CD4-positive, alpha-beta T cell treated with Interleukin-15 for 4 hours (primary cell): Measurements from ENCODE around the gene PKD2L2.
"Not testable (repeated sequence)": the region's sequence is repeated elsewhere in the genome, so short reads cannot be mapped to it uniquely, and the experiment has no call there.

ENCODE experiments used
- DNase-seq: peaks from one replicate; pipeline ENCODE4 v3.0.0-alpha.2; 2020; ENCODE audit warnings: low spot score

PKD2L2 gene

DNA sequence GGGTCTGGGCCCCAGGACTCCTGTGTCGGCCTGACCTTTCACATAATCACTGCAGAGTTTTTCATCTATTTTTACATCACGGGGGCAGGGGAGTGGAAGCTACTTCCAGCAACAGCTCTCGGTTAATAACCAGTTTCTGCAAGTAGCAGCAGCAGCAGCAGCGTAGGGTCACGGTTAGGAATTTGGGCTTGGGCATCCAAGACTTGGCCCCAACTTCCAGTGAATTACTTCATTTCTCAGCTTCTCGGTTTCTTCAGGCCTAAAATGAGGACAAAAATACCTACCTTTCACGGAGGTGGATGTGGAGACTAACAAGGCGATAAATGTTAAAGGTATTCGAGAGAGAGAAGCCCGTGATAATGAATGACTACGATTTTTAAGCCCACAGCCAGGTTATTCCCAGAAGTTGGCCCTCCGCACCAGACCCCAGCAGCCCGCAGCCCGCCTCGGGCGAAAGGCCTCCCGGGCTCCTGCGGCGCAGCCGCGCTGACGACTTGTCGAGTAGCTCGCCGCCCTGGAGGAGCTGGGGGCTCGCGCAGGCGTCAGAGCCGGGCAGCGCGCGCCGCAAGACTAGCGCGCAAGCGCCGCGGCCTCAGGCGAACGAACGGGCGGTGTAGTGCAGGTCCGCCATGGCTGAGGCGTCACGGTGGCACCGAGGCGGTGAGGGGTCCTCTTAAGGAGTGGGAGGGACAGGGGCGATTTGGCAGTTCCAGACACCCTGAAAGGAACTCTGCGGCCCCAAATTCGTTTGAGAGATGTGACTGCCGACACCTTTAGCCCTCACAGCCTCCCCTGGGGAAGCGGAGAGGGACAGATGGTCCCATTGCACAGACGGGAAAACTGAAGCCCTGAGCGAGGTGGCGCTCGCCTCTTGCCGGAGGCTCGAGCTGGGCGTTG is at the start of gene PKD2L2:
Gene PKD2L2, plus strand, starts transcription at position 595 of the 897 bp plus-strand sequence. Its CDS starts 35 bp downstream, at position 630.
- peak; percentile 85 for DNase-seq

GRCh38 chr5:137842296-137842695 is 47.0 kb upstream of the PKD2L2 start:
- no peak for DNase-seq

- no peak for DNase-seq
These were observed 45.5 kb upstream of the PKD2L2 start for GRCh38 chr5:137843676-137844299.

GRCh38 chr5:137845472-137845871 is 43.8 kb upstream of the PKD2L2 start:
- no peak for DNase-seq

GRCh38 chr5:137847687-137848086 is 41.6 kb upstream of the PKD2L2 start:
- DNase-seq: no peak

DNA sequence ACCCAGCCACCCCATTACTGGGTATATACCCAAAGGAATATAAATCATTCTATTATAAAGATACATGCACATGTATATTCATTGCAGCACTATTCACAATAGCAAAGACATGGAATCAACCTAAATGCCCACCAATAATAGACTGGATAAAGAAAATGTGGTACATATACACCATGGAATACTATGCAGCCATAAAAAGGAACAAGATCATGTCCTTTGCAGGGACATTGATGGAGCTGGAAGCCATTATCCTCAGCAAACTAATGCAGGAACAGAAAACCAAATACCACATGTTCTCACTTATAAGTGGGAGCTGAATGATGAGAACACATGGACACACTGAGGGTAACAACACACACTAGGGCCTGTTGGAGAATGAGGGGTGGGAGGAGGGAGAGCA is 36.1 kb upstream of the PKD2L2 start:
- not testable (repeated sequence) for DNase-seq

DNA sequence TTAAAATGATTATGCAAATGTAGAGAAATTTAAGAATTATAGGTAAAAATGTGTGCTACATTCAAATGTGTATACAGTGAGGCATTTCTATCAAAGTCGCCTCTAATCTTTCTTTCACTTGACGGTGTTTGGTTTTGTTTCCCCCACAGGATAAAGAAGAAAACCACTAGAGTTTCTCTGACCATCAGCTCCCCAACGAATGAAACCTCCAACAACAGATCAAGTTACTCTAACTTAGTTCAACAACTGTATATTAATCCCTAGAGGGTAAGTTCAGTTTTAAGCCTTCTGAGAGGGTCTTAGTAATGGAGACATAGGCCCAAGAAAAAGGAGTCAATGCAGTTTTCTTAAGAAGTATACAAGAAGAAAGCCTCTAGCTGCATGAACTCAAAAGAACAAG is 33.1 kb upstream of the PKD2L2 start:
- no peak for DNase-seq

DNA sequence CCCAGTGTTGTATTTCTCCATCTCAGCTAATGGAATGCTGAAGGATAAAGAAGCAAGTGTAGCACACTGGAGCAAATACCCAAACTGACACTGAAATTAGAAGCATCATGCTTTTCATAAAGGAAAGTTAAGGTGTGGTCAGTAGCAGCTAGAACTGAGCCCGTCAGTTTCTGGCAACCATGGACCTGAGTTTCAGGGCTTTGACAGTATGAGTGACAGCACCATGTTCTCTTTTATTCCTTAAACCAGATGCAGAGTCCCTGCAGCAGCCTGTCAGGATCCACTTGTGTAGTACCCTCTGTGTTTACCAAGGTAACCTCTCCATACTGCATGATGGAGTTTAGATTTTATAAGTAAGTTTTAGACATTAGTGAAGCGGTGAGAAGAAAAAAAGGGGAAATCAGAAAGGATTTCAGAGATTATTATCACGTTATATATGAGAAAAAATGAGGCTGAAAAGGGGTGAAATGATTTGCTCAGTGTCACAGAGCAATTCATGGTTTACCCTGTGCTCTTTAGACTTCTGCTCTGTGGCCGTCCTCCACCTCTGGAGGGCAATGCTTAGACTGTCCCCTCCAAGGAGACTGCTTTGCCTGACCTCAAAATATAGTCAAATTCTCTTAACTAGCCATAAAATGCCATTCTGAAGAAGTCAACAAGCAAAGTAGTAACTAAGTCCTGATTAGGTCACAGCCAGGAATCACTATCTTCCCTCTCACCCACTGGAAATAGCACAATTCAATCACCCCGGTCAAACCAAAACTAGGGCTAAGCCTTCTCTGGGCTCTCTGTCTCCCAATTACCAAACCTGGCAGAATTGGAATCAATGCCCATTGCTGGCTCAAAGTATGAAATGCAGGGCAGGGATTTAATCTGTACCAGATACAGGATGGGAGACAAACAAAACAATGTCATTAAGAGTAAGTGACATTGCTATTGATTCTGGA is 32.1 kb upstream of the PKD2L2 start:
- DNase-seq: no peak

GRCh38 chr5:137858223-137858916 is 30.9 kb upstream of the PKD2L2 start:
- DNase-seq: peak; percentile 5

GRCh38 chr5:137858954-137859353 is 30.3 kb upstream of the PKD2L2 start:
- DNase-seq: no peak

GRCh38 chr5:137862251-137862650 is 27.0 kb upstream of the PKD2L2 start:
- DNase-seq: no peak

DNA sequence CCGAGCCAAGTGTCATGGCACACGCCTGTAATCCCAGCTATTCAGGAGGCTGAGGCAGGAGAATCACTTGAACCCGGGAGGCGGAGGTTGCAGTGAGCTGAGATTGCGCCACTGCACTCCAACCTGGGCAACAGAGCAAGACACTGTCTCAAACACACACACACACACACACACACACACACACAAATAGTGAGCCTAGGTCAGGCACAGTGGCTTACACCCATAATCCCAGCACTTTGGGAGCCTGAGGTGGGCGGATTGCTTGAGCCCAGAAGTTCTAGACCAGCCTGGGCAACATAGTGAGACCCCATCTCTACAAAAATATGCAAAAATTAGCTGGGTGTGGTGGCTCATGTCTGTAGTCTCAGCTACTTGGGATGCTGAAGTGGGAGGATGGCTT is 25.6 kb upstream of the PKD2L2 start:
- DNase-seq: not testable (repeated sequence)

DNA sequence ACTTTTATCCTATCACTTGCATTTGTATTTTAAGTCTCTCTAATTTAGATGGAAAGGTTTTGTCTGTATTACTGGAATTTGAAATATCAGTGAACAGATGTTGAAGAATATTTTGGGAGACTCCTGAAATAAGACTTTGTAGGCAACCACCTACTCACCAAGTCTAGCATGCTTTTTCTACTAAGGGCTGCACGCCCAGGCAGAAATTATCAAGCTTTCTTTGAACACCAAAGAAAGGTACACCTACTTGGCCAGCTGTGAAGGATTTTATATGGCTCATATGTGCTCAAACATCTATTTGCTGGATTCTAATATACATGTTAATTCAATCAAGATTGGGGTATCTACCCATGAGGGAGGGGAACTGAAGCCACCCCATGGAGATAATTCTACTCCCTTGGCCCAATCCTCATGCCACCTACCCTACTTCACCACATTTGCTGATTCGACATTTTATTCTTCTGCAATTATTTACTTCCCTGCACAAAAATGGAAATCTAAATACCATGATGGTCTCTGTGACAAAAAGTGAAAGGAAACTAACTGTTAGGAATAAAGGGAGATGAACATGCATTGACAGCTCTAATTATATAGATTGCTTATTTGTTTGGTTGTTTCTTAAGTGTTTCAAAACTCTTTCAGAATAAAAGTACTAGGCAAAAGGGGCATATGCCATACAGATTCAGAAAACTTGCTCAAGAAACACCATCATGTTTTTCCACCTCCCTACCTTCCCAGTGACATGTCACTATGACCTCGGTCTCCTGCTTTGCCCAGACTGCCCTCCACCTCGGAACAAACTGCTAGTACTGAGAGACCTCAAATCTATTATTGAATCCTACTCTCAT is 22.5 kb upstream of the PKD2L2 start:
- DNase-seq: no peak

DNA sequence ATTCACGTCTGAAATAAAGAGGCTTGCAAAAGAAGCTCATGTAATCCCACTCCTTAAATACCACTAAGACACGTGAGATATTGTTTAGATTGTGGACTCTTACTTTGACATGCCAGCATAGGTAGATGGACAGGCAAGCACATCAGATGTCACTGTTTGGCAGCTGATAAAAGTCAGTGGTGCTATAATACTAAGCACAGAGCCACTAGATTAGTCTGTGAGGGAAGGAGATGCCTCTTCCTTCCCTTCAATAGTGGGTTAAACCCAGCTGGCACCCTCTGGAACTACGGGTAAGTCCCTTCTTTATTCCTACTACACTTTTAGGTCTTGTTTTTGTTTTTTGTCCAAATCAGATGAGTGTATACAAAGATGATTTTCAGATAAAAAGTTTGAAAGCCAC is 21.6 kb upstream of the PKD2L2 start, which contains the start of gene MYOT:
Gene MYOT, plus strand, starts transcription at position 197 of the 400 bp plus-strand sequence. CDS start 2,792 bp downstream, outside the sequence.
- DNase-seq: no peak

- no peak for DNase-seq
These were observed 18.5 kb upstream of the PKD2L2 start for GRCh38 chr5:137870647-137871339.

DNA sequence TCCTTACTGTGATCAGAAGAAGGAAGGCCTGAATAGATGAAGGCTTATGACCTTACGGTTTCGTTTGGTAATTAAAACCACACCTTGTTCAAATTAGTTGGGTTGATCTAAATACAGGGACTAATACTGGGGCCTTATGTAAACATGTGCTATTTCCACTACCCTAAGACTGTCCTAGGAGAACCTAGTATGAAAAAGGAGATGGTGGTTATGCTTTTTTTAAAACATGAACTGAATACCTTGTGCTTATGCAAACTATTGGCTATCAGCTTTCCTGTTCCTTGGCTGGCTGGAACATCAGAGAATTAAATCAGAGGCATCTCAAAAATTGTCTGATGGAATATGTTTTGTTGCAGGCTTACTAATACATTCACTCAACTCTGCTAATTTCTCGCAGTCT is 17.7 kb upstream of the PKD2L2 start:
- DNase-seq: no peak

DNA sequence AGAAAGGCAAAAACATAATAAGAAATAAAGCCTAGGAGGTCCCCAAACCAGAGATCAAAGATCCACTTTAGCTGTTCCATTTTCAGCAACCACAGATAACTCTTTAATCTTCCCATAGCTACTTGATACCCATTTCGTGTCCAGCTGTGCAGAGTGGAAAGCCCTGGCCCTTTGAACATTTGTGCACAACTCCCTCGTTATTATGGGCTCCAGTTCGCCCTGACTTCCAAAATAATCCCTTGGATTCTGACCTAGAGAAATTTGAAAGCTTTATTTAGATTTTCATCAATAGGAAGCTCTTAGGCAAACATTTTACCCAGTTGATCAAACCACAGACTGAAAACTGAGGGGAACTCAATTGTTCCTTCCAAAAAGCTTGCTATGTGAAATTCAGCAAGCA is 16.8 kb upstream of the PKD2L2 start:
- no peak for DNase-seq

DNA sequence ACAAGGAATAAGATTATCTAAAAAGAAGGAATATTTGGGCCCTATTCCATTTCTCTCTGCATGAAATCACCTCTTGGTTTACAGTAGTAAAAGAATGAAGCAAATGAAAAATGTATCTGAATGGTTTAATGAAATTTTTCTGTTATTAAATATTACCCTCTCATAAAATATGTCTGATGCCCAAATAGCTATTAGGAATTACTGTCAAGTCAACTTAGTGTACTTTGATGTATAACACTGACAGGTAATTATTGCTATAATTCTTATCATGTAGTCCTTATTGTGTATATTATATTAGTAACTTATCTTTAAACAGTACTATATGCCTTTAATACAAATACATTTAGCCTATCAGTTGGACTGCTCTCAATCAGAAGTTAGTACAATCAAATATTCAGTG is 13.2 kb upstream of the PKD2L2 start:
- no peak for DNase-seq

DNA sequence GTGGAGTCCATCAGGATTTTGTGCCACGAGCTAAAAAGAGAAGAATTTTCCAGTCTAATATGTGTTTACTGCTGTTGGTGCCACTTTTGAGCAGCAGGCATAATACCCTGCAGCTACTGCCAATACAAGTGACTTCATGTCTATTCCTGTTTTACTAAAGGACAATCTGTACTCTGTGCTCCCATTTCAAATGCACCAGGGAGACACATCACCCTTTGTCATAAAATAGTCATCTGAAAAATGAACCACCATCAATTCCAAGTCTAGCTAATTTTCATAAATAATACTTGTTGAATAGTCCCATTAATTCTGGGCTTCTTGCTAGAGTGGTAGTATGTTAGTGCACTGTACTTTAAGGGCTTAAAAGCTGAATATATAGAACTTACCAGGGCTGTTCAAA is 8.9 kb upstream of the PKD2L2 start:
- DNase-seq: no peak

- DNase-seq: no peak
These were observed 1.4 kb upstream of the PKD2L2 start for GRCh38 chr5:137887831-137888230.
